GM21737 (cell line): ENCODE data around the gene USP17L28.
"Not testable (repeated sequence)": the region's sequence is repeated elsewhere in the genome, so short reads cannot be mapped to it uniquely, and the experiment has no call there.

ENCODE experiments used
- ATAC-seq: cut with Tn5 transposase; IDR thresholded peaks from one replicate; pipeline ENCODE4 v1.9.1; 2021; ENCODE audit warnings: mild to moderate bottlenecking, moderate library complexity; ENCODE audit not compliant: unreplicated experiment

Gene USP17L28, protein sequence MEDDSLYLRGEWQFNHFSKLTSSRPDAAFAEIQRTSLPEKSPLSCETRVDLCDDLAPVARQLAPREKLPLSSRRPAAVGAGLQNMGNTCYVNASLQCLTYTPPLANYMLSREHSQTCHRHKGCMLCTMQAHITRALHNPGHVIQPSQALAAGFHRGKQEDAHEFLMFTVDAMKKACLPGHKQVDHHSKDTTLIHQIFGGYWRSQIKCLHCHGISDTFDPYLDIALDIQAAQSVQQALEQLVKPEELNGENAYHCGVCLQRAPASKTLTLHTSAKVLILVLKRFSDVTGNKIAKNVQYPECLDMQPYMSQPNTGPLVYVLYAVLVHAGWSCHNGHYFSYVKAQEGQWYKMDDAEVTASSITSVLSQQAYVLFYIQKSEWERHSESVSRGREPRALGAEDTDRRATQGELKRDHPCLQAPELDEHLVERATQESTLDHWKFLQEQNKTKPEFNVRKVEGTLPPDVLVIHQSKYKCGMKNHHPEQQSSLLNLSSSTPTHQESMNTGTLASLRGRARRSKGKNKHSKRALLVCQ

DNA sequence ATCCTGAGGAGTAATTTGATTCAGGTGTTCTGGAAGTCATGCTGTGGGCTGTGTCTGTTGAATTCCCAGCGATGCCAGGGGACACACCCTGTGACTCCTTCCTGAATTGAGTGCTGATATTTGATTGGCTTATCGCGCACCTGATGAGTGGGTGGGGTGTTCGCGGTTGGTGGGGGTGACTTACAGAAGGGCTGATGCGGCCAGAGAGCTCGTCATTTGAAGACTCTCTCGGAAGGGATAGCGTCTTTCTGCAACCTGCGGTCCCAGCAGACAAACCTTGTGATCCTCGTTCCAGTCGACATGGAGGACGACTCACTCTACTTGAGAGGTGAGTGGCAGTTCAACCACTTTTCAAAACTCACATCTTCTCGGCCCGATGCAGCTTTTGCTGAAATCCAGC is at the start of gene USP17L28:
Gene USP17L28, plus strand, starts transcription at position 301 of the 400 bp plus-strand sequence. Its CDS starts 0 bp downstream, at position 301.
- ATAC-seq = not testable (repeated sequence)

DNA sequence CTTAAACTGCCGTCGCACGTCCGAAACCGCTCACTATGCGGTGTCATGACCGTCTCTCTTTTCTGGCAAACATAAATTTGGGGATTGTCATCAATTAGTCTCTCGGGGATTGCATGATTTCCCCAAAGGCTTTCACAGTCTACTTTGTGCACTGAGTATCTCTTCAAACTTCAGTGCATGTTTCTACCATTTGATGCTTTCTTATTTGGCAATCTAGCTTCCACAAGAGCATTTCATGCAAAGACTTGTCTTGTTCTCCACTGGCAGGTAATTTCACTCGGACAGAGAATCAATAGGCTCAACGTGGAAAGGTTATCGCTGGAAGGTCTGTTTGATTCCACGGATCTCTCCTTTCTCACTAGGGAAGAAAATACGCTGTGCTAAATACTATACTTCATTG is 24.5 kb upstream of the USP17L28 start:
- ATAC-seq = not testable (repeated sequence)

DNA sequence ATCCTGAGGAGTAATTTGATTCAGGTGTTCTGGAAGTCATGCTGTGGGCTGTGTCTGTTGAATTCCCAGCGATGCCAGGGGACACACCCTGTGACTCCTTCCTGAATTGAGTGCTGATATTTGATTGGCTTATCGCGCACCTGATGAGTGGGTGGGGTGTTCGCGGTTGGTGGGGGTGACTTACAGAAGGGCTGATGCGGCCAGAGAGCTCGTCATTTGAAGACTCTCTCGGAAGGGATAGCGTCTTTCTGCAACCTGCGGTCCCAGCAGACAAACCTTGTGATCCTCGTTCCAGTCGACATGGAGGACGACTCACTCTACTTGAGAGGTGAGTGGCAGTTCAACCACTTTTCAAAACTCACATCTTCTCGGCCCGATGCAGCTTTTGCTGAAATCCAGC is 23.8 kb upstream of the USP17L28 start, which contains the start of gene USP17L24:
Gene USP17L24, plus strand, starts transcription at position 301 of the 400 bp plus-strand sequence. Its CDS starts 0 bp downstream, at position 301.
- ATAC-seq = not testable (repeated sequence)

DNA sequence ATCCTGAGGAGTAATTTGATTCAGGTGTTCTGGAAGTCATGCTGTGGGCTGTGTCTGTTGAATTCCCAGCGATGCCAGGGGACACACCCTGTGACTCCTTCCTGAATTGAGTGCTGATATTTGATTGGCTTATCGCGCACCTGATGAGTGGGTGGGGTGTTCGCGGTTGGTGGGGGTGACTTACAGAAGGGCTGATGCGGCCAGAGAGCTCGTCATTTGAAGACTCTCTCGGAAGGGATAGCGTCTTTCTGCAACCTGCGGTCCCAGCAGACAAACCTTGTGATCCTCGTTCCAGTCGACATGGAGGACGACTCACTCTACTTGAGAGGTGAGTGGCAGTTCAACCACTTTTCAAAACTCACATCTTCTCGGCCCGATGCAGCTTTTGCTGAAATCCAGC is 19.1 kb upstream of the USP17L28 start, which contains the start of gene USP17L25:
Gene USP17L25, plus strand, starts transcription at position 301 of the 400 bp plus-strand sequence. Its CDS starts 0 bp downstream, at position 301.
- ATAC-seq = not testable (repeated sequence)

DNA sequence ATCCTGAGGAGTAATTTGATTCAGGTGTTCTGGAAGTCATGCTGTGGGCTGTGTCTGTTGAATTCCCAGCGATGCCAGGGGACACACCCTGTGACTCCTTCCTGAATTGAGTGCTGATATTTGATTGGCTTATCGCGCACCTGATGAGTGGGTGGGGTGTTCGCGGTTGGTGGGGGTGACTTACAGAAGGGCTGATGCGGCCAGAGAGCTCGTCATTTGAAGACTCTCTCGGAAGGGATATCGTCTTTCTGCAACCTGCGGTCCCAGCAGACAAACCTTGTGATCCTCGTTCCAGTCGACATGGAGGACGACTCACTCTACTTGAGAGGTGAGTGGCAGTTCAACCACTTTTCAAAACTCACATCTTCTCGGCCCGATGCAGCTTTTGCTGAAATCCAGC is 14.3 kb upstream of the USP17L28 start, which contains the start of gene USP17L26:
Gene USP17L26, plus strand, starts transcription at position 301 of the 400 bp plus-strand sequence. Its CDS starts 0 bp downstream, at position 301.
- not testable (repeated sequence) for ATAC-seq

DNA sequence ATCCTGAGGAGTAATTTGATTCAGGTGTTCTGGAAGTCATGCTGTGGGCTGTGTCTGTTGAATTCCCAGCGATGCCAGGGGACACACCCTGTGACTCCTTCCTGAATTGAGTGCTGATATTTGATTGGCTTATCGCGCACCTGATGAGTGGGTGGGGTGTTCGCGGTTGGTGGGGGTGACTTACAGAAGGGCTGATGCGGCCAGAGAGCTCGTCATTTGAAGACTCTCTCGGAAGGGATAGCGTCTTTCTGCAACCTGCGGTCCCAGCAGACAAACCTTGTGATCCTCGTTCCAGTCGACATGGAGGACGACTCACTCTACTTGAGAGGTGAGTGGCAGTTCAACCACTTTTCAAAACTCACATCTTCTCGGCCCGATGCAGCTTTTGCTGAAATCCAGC is 9.6 kb upstream of the USP17L28 start, which contains the start of gene USP17L5:
Gene USP17L5, plus strand, starts transcription at position 301 of the 400 bp plus-strand sequence. Its CDS starts 0 bp downstream, at position 301.
- ATAC-seq = not testable (repeated sequence)

DNA sequence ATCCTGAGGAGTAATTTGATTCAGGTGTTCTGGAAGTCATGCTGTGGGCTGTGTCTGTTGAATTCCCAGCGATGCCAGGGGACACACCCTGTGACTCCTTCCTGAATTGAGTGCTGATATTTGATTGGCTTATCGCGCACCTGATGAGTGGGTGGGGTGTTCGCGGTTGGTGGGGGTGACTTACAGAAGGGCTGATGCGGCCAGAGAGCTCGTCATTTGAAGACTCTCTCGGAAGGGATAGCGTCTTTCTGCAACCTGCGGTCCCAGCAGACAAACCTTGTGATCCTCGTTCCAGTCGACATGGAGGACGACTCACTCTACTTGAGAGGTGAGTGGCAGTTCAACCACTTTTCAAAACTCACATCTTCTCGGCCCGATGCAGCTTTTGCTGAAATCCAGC is 4.8 kb upstream of the USP17L28 start, which contains the start of gene USP17L27:
Gene USP17L27, plus strand, starts transcription at position 301 of the 400 bp plus-strand sequence. Its CDS starts 0 bp downstream, at position 301.
- ATAC-seq = not testable (repeated sequence)

DNA sequence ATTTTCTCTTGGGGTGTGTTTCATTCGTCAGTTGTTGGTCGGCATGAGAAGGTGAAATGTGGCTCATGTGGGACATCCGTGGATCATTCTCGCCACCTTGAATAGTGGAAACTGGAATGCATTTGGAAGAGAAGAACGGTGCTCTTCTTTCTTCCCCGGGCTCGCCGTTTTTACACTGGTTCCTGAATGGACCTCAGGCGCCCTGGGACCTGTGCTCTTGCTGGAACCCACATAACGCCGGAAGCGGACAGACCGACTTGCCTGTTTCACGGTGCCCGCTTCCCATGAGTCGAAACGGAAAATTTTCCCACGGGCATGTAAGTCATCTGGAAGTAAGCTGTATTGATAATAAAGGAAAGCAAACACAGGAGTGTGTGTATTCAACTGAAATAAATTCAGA is 2.2 kb downstream of the USP17L28 start:
- ATAC-seq = not testable (repeated sequence)

DNA sequence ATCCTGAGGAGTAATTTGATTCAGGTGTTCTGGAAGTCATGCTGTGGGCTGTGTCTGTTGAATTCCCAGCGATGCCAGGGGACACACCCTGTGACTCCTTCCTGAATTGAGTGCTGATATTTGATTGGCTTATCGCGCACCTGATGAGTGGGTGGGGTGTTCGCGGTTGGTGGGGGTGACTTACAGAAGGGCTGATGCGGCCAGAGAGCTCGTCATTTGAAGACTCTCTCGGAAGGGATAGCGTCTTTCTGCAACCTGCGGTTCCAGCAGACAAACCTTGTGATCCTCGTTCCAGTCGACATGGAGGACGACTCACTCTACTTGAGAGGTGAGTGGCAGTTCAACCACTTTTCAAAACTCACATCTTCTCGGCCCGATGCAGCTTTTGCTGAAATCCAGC is 4.6 kb downstream of the USP17L28 start, which contains the start of gene USP17L29:
Gene USP17L29, plus strand, starts transcription at position 301 of the 400 bp plus-strand sequence. Its CDS starts 0 bp downstream, at position 301.
- not testable (repeated sequence) for ATAC-seq

DNA sequence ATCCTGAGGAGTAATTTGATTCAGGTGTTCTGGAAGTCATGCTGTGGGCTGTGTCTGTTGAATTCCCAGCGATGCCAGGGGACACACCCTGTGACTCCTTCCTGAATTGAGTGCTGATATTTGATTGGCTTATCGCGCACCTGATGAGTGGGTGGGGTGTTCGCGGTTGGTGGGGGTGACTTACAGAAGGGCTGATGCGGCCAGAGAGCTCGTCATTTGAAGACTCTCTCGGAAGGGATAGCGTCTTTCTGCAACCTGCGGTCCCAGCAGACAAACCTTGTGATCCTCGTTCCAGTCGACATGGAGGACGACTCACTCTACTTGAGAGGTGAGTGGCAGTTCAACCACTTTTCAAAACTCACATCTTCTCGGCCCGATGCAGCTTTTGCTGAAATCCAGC is 14.1 kb downstream of the USP17L28 start, which contains the start of gene USP17L30:
Gene USP17L30, plus strand, starts transcription at position 301 of the 400 bp plus-strand sequence. Its CDS starts 0 bp downstream, at position 301.
- not testable (repeated sequence) for ATAC-seq

DNA sequence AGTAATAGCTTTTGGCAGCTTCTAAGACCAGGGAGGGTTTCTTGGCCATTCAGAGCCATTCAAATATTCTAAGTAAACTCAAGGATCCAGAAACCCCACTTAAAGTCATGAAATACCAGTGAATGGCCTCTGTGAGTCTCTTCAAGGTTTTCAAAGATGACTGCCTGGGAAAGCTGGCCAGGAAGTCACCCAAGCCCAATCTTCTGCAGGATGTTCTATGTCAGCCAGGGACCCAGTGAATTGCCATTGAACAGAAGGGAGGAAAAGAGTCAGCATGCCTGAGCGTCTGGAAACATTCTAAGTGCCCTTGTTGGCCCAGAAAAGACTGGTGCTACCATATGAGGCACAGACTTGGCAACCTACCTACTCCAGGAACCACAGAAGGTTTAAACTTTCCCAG is 31.2 kb downstream of the USP17L28 start:
- ATAC-seq = not testable (repeated sequence)

DNA sequence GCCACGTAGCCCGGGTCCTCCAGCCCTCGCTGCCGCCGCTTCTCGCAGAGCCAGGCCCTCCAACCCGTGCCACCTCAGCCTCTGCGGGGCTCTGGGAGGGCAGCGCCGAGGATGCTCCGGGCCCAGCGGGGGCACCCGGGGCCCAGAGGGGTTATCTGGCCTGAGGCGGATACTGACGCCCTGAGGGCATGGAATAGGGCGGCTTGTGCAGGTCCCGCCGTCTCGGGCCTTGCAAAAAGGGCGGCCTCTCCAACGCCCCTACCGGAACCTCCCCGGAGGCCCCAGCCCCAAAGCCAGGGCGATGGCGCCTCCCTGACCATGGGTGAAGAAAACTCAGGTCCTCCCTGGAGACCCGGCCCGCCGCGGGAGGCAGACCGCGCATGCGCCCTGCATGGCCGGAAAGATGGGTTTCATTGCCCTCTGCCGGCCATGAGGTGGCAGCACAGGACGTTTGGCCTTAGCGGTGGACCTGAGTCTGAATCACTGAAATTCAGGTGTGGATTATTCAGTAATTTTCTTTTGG is 32.4 kb downstream of the USP17L28 start:
- not testable (repeated sequence) for ATAC-seq

DNA sequence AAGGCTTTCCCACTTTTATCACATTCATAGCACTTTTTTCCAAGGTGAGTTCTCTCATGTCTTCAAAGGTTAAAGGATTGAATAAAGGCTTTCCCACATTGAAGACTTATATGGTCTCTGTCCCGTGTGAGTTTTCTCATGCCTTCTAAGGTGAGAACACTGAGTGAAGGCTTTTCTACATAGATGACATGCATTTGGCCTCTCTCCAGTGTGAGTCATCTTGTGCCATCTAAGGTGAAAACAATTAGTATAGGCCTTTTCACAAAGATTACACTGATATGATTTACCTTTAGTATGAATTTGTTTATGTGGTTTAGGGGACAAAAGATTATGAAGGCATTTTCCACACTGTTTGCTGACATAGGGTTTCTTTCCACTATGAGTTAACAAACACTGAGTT is 35.4 kb downstream of the USP17L28 start:
- ATAC-seq = no peak

DNA sequence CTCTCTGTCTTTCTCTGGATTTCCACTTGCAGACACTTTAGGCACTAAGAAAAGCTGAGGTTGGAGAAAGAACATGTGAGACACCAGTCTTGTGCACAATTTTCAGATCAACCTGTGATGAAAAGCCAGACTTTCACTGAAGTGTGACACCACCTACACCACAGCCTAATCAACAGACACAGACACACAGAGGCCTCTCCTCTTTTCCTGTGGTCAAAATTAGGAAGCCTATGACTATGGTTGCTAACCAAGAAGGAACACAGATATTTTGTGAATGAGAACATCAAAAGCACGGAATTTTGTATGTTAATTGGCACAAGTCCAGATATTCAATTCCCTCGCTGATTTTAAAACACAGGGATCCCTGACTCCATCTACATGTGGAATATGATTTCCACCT is 40.3 kb downstream of the USP17L28 start:
- not testable (repeated sequence) for ATAC-seq
